ENCODE data around the gene SUSD4.

SUSD4 gene

GRCh38 chr1:223217781-223218180 lies 146.2 kb downstream of the SUSD4 start:
- in situ Hi-C loops (cut with MboI; ENCODE audit: low sequenced_read_pairs): no loop called here

GRCh38 chr1:223216531-223217205 lies 147.3 kb downstream of the SUSD4 start:
- in situ Hi-C loops (cut with MboI; ENCODE audit: low sequenced_read_pairs): no loop called here

DNA sequence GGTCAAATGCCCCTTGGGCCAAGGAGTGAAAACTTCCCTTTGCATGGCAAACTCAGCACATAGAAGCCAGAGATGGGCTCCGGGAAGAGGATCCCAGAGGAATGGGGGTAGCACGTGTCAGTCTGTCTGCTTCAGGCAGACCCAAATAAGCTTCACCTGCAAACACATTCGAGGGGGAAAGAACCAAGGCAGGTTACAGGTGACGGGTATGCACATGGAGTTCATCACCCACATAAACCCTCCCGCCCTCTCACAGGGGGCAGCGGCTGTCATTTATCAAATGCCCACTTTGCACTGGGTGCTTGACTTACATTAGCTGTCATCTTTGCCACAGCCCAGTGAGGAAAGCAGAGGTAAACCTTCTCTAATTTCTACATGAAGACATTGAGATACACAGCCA lies 147.9 kb downstream of the SUSD4 start:
- in situ Hi-C loops (cut with MboI; ENCODE audit: low sequenced_read_pairs): no loop called here

GRCh38 chr1:223215026-223215425 lies 148.9 kb downstream of the SUSD4 start:
- in situ Hi-C loops (cut with MboI; ENCODE audit: low sequenced_read_pairs): no loop called here

GRCh38 chr1:223214261-223214807 lies 149.6 kb downstream of the SUSD4 start:
- in situ Hi-C loops (cut with MboI; ENCODE audit: low sequenced_read_pairs): no loop called here

DNA sequence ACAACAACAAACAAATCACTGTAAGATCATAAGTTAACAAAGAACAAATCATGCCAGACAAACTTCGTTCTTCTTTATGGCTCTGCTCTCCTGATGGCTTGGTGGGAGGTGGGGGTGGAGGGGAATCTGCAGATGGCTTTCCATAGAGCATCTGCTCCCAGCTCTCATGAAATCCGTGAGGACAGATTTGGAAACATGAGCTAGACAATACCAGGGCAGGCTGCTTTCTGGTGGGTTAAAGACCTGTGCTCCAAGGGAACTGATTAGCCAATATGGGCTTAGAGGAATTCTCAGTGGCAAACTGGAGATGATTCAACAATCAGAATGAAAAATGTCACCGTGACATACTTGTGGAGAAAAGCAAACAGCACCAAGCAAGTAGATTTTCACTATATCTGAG lies 151.5 kb downstream of the SUSD4 start:
- in situ Hi-C loops (cut with MboI; ENCODE audit: low sequenced_read_pairs): no loop called here

DNA sequence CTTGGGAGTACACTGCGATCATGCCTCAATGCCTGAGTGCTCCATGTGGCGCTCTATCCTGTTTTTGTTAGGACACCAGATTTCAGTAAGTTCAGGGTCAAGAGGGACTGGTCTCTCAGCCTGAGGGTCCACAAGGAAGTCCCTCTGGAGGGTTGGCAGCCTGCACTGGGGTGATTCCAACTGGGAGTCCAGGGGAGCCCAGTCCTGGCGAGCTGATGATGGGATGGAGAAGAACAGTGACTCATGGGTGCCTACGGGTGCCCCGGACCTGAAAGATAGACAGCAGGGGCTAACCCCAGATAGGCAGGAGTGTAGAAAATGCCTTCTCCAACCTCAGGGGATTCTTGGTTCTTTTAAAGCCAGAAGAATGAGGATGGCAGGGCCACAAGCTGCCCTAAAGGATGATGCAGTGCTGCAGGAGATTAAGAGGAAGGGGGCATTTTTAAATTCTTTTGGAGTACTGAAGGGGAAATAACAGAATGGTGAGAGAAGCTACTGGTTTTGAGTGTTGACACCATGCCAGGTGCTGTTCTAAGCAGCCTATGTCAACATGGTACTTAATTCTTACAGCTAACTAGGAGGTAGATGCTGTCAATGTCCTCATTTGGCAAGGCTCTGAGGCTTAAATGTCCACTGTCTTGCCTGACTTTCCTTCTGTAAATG lies 152.5 kb downstream of the SUSD4 start:
- in situ Hi-C loops (cut with MboI; ENCODE audit: low sequenced_read_pairs): no loop called here

GRCh38 chr1:223210788-223211120 lies 153.2 kb downstream of the SUSD4 start:
- in situ Hi-C loops (cut with MboI; ENCODE audit: low sequenced_read_pairs): no loop called here

DNA sequence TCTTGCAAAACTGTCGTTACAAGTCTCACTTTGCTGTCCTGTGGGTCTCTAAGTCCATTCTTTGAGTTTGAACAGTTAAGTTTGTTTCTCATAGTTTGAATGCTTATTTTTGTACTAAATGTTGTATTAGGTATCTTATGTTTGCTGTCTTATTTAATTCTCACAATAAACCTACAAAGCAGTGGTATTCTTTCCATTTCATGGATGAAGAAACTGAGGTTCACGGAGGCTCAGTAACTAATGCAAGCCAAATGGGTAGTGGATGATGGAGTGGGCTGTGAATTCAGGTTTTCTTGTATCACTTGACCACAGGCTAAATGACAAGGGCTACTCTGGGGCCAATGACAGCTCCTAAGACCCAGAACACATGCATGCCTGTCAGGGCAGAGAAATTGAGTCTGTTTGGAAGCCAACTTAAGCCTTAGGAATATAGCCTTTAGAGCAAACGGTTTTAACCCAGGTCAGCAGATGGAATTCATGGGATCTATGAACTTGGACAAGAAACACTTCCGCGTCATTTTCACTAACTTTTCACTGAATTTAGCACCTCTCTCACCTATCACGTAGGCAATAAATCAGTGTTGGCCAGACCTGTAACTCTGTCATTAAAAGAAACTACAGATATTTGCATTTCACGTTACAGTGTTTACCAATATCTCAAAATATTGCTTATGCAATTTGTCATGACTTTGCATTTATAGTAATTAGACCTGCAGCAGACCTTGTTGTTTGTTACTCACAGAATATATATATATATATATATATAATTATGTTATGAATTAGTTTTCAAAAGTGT lies 153.8 kb downstream of the SUSD4 start:
- in situ Hi-C loops (cut with MboI; ENCODE audit: low sequenced_read_pairs): no loop called here

DNA sequence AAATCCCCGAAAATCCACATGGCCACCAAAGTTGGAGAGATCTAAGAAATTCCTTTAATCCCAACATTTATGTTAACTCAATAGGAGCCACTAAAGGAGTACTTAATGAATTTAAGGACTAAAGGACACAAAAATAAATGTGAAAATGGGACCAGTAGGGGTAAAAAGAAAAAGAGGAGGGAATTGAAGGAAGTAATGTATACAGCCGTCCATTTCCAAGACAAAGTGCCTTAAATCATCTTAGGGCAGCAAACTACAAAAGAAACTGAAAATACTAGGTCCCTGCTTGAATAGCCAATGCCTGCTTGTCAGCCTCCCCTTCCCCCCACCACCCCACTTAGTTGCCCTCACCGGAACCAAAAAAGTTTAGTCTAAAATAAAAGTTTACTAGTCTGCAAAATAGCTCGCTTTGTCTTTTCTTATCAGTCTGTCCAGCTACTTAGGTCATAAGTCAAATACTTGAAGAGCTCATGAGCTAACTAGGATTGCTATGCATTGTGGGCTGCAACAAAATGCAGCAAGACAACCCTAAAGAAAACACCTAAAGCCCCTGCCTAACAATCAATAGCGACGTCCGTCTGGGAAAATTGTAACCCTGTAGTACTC lies 154.6 kb downstream of the SUSD4 start:
- in situ Hi-C loops (cut with MboI; ENCODE audit: low sequenced_read_pairs): no loop called here

DNA sequence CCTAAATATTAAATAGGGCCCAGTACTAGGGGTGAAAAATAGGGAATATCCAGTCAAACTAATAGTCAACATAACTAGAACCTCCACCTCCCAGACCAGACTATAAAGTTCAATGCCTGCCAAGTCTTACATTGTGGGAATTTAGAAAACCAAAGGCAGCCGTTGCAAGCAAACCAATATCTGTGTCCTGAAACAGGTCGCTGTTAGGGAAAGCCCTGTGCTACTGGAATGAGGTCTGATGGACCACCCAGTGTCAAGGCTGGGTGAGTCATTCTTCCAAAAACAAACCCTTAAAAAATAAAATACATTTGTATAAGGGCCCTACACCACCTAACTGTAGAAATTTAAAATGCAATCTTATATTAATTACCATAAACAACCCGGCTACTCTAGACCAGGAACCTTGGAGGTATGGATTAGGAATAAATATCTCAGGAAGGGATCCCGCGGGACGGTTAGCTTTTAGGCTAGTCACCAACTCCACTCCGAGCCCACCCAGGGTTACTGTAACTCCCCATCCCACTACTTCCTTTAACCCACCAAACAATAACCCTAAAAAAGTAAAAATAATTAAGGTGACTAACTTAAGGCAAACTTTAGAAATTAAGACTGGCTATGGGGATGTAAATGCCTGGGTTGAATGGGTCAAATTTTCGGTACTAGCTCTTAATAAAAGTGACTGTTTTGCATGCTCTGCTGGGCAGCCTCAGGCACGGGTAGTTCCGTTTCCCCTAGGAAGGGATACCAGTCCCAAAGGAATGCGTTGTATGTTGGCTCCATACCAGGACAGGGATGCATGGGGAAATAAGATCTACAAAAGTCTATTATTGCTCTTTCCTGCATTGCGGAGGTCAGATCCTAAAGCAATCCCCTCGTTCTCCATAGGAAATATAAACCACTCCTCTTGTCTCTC lies 155.6 kb downstream of the SUSD4 start:
- in situ Hi-C loops (cut with MboI; ENCODE audit: low sequenced_read_pairs): no loop called here

DNA sequence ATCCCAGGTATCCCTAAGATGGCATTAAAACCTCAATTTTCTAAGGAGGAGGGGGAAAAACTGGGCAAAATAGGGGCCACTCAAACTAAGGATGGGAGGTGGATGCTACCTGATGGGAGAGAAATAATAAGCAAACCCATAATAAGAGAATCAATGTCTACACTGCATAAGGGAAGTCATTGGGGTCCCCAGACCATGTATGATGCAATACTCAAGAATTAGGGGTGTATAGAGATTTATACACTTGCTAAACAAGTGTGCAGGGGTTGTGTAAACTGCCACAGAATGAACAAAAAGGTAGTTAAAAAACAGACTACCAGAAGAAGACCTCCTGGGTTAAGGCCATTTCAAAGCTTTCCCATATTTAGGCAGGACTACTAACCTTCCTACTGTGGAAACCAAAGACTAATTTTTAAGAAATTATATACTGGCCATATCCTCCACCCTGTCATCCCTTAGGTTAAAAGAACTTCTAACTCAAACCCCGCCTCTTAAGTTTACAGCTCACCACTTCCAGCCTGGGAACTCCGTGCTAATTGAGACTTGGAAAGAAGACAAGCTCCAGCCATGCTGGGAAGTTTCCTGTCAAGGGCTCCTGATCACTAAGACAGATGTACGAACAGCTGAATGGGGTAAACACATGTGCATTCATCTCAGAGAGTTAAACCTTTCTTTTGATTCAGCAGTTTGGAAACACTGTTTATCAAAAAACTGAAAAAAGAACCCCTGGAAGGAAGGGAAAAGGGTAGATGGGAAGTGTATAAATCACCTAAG lies 156.5 kb downstream of the SUSD4 start:
- in situ Hi-C loops (cut with MboI; ENCODE audit: low sequenced_read_pairs): no loop called here

DNA sequence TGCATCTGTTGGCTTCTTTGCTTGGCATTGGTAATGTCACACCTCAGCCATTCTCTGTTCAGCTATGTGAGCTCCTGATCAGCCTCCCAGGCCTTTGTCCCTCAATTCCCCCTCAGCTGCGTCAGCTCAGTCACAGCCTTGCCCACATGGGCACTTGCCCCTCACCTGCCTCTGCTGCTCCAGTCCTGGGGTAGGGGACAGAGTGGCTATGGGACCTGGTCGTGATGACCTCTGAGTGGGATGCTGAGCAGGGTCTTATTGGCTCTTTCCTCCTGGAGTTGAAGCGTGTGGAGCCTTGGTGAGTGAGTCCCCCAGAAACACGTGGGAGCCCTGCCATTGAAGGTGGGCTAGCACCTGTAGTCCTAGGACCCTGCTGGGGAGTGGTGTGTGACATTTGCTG lies 159.6 kb downstream of the SUSD4 start:
- in situ Hi-C loops (cut with MboI; ENCODE audit: low sequenced_read_pairs): no loop called here

DNA sequence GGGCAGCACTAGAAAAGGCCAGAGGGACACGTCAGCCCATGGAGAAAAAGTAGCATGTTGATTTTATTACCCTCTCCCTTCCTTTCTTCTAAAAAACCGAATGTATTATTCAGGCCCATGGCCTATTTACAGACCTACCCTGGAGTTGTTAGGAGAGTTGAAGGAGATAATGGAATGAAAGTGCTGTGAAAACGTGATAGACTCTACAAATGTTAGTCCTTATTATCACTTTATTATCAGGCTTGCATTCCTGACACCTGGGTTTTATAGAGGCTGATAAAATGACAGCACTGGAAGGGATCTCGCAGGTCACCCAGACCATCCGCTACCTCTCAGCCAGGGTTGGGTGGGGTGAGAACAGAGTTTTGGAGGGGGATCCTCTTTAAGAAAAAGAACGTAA lies 160.3 kb downstream of the SUSD4 start:
- in situ Hi-C loops (cut with MboI; ENCODE audit: low sequenced_read_pairs): no loop called here

- in situ Hi-C loops (cut with MboI; ENCODE audit: low sequenced_read_pairs): no loop called here
These were observed 161.0 kb downstream of the SUSD4 start for GRCh38 chr1:223203034-223203408.

- in situ Hi-C loops (cut with MboI; ENCODE audit: low sequenced_read_pairs): no loop called here
These were observed 161.5 kb downstream of the SUSD4 start for GRCh38 chr1:223202376-223203033.

GRCh38 chr1:223201967-223202366 lies 162.0 kb downstream of the SUSD4 start:
- in situ Hi-C loops (cut with MboI; ENCODE audit: low sequenced_read_pairs): no loop called here

GRCh38 chr1:223200903-223201302 lies 163.1 kb downstream of the SUSD4 start:
- in situ Hi-C loops (cut with MboI; ENCODE audit: low sequenced_read_pairs): no loop called here

DNA sequence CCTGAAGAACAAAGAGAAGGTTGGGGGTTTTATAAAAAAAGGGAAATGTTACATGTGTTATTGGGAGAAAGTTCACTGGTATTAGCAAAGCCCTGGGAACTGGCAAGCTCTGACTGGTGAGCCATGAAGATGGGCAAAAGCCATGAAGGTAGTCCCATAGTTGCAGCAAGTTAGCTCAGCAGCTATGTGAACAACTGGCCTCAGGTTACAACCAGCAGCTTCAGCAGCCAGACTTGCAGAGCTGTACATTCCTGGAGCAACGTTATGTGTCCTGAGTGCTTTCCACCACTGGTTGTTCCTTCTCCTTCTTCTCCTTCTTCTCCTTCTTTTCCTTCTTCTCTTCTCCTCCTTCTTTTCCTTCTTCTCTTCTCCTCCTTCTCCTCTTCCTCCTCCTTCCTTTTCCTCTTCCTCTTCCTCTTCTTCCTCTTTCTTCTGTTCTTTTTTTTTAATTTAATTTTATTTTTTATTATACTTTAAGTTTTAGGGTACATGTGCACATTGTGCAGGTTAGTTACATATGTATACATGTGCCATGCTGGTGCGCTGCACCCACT lies 164.8 kb downstream of the SUSD4 start:
- in situ Hi-C loops (cut with MboI; ENCODE audit: low sequenced_read_pairs): no loop called here

All from hTERT RPE-1 (cell line).